Stimulated activated CD4-positive, alpha-beta T cell treated with anti-CD3 and anti-CD28 coated beads, TNF-alpha, amount 100 ng/mL, for 4 hours (primary cell): ENCODE measurements around the gene PITPNM3.

Experiments used
- DNase-seq, 3 experiments: peaks; one replicate each; pipeline ENCODE4 v3.0.0-alpha.2; 2020; ENCODE audit warnings: low read depth in 3 of 3

The PITPNM3 gene

DNA sequence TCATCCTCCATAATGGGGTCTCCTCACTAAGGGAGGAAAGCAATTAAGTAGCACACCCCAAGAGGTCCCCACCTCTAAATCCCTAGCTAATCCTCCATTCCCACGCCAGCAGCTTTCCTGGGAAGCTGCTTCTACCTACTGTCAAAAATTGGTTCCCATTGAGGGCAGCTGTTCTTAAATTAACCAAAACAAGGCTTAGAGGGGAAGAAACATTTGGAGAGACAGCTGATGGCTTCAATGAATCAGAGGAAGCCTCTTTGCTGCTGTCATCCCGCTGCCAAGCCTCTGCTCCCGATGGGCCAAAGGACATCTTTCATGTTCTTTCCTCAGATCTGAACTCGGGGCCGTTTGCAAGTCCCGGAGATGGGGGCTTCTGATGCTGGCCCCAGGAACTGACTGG is 148.1 kb downstream of the PITPNM3 start:
- DNase-seq = no peak

DNA sequence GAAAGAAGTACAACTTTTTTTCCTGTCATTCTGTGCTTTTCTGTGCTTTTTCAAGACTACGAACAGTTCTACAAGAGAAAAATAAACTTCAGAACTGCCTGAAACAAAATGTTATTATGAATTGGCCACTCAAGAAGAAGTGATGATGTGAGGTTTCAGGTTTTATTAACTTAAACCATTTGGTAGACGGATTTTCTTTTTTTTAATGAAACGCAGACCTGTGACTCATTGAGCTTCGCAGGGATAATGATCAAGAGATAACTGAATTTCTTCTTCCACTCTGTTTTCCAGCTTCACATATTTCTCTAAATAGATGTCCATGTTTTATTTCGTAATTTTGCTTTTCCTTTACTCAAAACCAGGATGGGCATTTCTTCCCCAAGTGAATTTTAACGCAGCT is 154.1 kb downstream of the PITPNM3 start:
- DNase-seq = no peak
